Naive thymus-derived CD4-positive, alpha-beta T cell (primary cell): ENCODE data around the gene MYH14. TPM values are rescaled to one million over a fixed set of nuclear protein-coding genes. Genes with fewer than 3 reads are reported as not detected.

Experiments
- ATAC-seq: fragments of 150-1000 bp; cut with Tn5 transposase; 2 replicates; pipeline ENCODE4 v1.10.0; 2021; ENCODE audit warnings: mild to moderate bottlenecking, moderate library complexity
- CTCF ChIA-PET: fragments of 350-600 bp; sonication (Branson Sonifier 250); formaldehyde crosslinking; loops from one replicate; lab custom pipeline; 2021; ENCODE audit warnings: antibody characterized with exemption; lab: Charles Lee
- POLR2A ChIA-PET: fragments of 350-600 bp; sonication (Branson Sonifier 250); formaldehyde crosslinking; loops from one replicate; lab custom pipeline; 2021; ENCODE audit warnings: antibody characterized with exemption, inconsistent platforms; lab: Charles Lee
- DNase-seq, 9 donors: peaks; one replicate each; pipeline versions ENCODE4 v3.0.0 to v3.0.0-alpha.2; 2020 to 2022; ENCODE audit warnings: mixed read lengths in 1 of 9
- H3K27ac ChIP-seq: one replicate; pipeline ENCODE4 v1.7.0; 2013; ENCODE audit warnings: mild to moderate bottlenecking, low read depth, low read length, moderate library complexity
- H3K27me3 ChIP-seq, 2 donors: one replicate each; pipeline ENCODE4 v1.7.0; 2013; ENCODE audit warnings: low read length in 2 of 2, mild to moderate bottlenecking in 2 of 2, moderate library complexity in 2 of 2; ENCODE audit not compliant: control insufficient read depth in 2 of 2, insufficient read depth in 2 of 2
- H3K36me3 ChIP-seq, 3 experiments: 1 replicate in 2 of 3; 2 replicates in 1 of 3; pipeline ENCODE4 v1.7.0; 2013; ENCODE audit warnings: low read length in 3 of 3, mild to moderate bottlenecking in 3 of 3, moderate library complexity in 1 of 3; ENCODE audit not compliant: insufficient read depth in 3 of 3, control insufficient read depth in 2 of 3
- H3K4me1 ChIP-seq, 2 donors: one replicate each; pipeline ENCODE4 v1.7.0; 2013; ENCODE audit warnings: low read length in 2 of 2, mild to moderate bottlenecking in 2 of 2, moderate library complexity in 1 of 2; ENCODE audit not compliant: control insufficient read depth in 2 of 2, insufficient read depth in 2 of 2
- H3K4me3 ChIP-seq: 2 replicates; pipeline ENCODE4 v1.7.0; 2013; ENCODE audit warnings: mild to moderate bottlenecking, low read length
- H3K9me3 ChIP-seq, 3 experiments: 1 replicate in 2 of 3; 2 replicates in 1 of 3; pipeline ENCODE4 v1.7.0; 2013; ENCODE audit warnings: low read length in 3 of 3; ENCODE audit not compliant: control insufficient read depth in 2 of 3
- H3K27ac Mint-ChIP-seq, 9 donors: one replicate each; pipeline ENCODE4 v1.8.0; 2020 to 2022; ENCODE audit warnings: mixed read lengths in 9 of 9, mild to moderate bottlenecking in 8 of 9, moderate library complexity in 5 of 9, inconsistent platforms in 2 of 9
- H3K27me3 Mint-ChIP-seq, 5 donors: one replicate each; pipeline ENCODE4 v1.8.0; 2021 to 2022; ENCODE audit warnings: mixed read lengths in 5 of 5, mild to moderate bottlenecking in 1 of 5
- H3K36me3 Mint-ChIP-seq, 5 donors: one replicate each; pipeline ENCODE4 v1.8.0; 2020 to 2022; ENCODE audit warnings: mixed read lengths in 5 of 5, mild to moderate bottlenecking in 3 of 5, inconsistent platforms in 1 of 5
- H3K4me1 Mint-ChIP-seq, 7 donors: one replicate each; pipeline ENCODE4 v1.8.0; 2020 to 2022; ENCODE audit warnings: mixed read lengths in 7 of 7, mild to moderate bottlenecking in 3 of 7, inconsistent platforms in 1 of 7
- H3K4me3 Mint-ChIP-seq, 10 donors: one replicate each; pipeline ENCODE4 v1.8.0; 2020 to 2022; ENCODE audit warnings: mild to moderate bottlenecking in 10 of 10, mixed read lengths in 10 of 10, moderate library complexity in 6 of 10, inconsistent platforms in 2 of 10
- H3K9me3 Mint-ChIP-seq, 11 donors: one replicate each; pipeline ENCODE4 v1.8.0; 2020 to 2022; ENCODE audit warnings: mixed read lengths in 11 of 11, mild to moderate bottlenecking in 4 of 11, inconsistent platforms in 1 of 11, moderate library complexity in 1 of 11
- intact Hi-C, 2 donors: fragments of 100-400 bp; cut with micrococcal nuclease; formaldehyde crosslinking; loops; one replicate each; pipeline ENCODE4 v1.15.1; 2023
- polyA plus RNA-seq, 2 donors: library from polyadenylated mRNA; unstranded; fragments of 300-500 nt; fragmentation: Illumina TruSeq; gene quantifications; one replicate each; pipeline ENCODE4 v1.2.3, GENCODE V29; 2021
- total RNA-seq, 6 experiments: library from RNA in 5 of 6; stranded (reverse) in 5 of 6; gene quantifications; 1 replicate in 5 of 6; 2 replicates in 1 of 6; pipeline ENCODE4 v1.2.3 and lab custom pipeline; 2021 to 2026

MYH14 gene
- total and polyA plus RNA-seq, 7 experiments from 2014 or later: not detected

DNA sequence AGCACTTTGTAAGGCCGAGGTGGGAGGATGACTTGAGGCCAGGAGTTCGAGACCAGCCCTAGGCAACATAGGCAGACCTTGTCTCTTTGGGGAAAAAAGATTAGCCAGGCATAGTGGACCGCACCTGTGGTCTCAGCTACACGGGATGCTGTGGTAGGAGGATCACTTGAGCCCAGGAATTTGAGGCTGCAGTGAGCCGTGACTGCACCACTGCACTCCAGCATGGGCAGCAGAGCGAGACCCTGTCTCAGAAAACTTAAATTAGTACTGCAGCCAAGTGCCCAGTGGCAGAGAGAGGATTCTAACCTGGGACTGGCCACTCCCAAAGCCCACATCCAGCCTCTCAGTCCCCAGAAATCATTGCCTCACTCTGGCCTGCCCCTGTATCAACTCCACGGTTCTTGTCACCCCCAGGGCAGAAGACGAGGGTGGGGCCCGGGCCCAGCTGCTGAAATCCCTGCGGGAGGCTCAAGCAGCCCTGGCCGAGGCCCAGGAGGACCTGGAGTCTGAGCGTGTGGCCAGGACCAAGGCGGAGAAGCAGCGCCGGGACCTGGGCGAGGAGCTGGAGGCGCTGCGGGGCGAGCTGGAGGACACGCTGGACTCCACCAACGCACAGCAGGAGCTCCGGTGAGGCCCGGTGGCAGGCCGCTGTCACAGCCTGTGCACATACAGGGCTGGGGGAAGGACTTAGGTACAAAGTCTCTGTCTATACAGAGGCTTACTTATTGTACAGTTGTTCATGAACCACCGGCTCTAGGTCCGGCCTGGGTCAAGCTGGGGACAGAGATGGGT is 72.4 kb downstream of the MYH14 start:
- intact Hi-C loops: no loop called here
- Mint-ChIP-seq H3K27ac (peak overlapping the region in 1 of 9 donors; percentile 36), H3K9me3 (peaks cover 0 to 4% (median 0%) of the 10 kb centered on the region in 11 donors), H3K27me3 (peaks cover 0 to 19% (median 9%) of the 10 kb centered on the region in 5 donors), H3K36me3 (no peaks in the 10 kb centered on the region), H3K4me1 (peaks cover 0 to 3% (median 0%) of the 10 kb centered on the region in 7 donors), H3K4me3 (no peak overlapping the region)
- H3K4me3 ChIP-seq: no peak overlapping the region
- no peak for ATAC-seq
- no peak overlapping the region for H3K27ac ChIP-seq
- H3K27me3 ChIP-seq: no peaks in the 10 kb centered on the region
- ChIA-PET POLR2A (no interaction called here), CTCF (no interaction called here)
- no peaks in the 10 kb centered on the region for H3K36me3 ChIP-seq
- no peaks in the 10 kb centered on the region for H3K9me3 ChIP-seq
- DNase-seq: no peak
- H3K4me1 ChIP-seq: no peaks in the 10 kb centered on the region

DNA sequence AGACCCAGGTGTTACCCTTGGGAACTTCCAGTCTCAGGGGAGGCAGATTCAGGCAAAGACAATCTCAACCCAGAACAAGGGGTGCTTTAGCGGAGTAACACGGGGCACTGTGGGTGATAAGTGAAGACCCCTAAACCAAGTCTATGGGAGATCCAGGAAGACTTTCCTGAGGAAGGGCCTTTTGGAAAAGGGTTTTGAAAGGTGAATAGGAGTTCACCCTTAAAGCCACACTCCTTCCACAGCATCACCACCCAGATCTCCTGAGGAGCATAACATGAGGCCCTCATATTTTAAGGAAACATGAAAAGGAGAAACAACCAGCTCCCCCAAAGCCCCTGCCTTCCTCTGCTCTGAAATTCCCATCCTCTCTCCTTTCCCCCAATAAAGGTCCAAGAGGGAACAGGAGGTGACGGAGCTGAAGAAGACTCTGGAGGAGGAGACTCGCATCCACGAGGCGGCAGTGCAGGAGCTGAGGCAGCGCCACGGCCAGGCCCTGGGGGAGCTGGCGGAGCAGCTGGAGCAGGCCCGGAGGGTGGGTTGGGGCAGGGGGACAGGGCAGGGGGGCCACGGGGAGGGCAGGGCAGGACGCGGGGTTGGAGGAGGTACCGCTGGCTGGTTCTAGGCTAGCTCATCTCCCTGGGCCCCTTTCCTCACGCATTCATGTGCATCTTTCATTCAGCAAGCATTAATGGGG is 73.1 kb downstream of the MYH14 start:
- no peaks in the 10 kb centered on the region for H3K4me1 ChIP-seq
- no peak overlapping the region for H3K27ac ChIP-seq
- CTCF ChIA-PET: no interaction called here
- ATAC-seq (no peak), DNase-seq (no peak)
- Mint-ChIP-seq H3K27me3 (peaks cover 0 to 21% (median 4%) of the 10 kb centered on the region in 5 donors), H3K4me3 (no peak overlapping the region), H3K36me3 (no peaks in the 10 kb centered on the region), H3K9me3 (peaks cover 0 to 3% (median 0%) of the 10 kb centered on the region in 11 donors), H3K4me1 (peaks cover 0 to 3% (median 0%) of the 10 kb centered on the region in 7 donors), H3K27ac (peak overlapping the region in 1 of 9 donors; percentile 36)
- H3K36me3 ChIP-seq: no peaks in the 10 kb centered on the region
- H3K4me3 ChIP-seq: no peak overlapping the region
- POLR2A ChIA-PET: no interaction called here
- H3K27me3 ChIP-seq: no peaks in the 10 kb centered on the region
- intact Hi-C loops: no loop called here
- H3K9me3 ChIP-seq: no peaks in the 10 kb centered on the region

DNA sequence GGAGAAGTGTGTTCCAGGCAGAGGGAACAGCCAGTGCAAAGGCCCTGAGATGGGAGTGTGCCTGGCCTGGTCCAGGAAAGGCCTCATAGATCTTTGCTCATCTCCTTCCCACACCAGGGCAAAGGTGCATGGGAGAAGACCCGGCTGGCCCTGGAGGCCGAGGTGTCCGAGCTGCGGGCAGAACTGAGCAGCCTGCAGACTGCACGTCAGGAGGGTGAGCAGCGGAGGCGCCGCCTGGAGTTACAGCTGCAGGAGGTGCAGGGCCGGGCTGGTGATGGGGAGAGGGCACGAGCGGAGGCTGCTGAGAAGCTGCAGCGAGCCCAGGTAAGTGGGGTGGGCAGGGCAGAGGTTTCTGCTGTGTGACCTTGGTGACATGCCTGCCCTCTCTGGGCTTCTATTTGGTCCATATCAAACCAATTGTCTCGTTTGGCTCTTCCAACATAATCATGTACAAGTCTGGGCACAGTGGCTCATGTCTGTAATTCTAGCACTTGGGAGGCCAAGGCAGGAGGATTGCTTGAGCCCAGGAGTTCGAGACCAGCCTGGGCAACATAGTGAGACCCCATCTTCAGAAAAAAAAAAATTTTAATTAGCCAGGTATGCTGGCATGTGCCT is 74.7 kb downstream of the MYH14 start:
- intact Hi-C loops: no loop called here
- no peaks in the 10 kb centered on the region for H3K36me3 ChIP-seq
- ChIA-PET POLR2A (no interaction called here), CTCF (interaction anchor here (0.6 kb wide), 1 partner anchor 94 kb away, joined by 8 read pairs; no protein-coding TSS in a partner anchor)
- no peaks in the 10 kb centered on the region for H3K27me3 ChIP-seq
- Mint-ChIP-seq H3K4me3 (no peak overlapping the region), H3K4me1 (peaks cover 0 to 4% (median 2%) of the 10 kb centered on the region in 7 donors), H3K9me3 (no peaks in the 10 kb centered on the region), H3K27ac (no peak overlapping the region), H3K27me3 (peaks cover 0 to 21% (median 4%) of the 10 kb centered on the region in 5 donors), H3K36me3 (no peaks in the 10 kb centered on the region)
- ATAC-seq: no peak
- H3K4me1 ChIP-seq: no peaks in the 10 kb centered on the region
- no peak overlapping the region for H3K27ac ChIP-seq
- no peak overlapping the region for H3K4me3 ChIP-seq
- no peak for DNase-seq
- H3K9me3 ChIP-seq: no peaks in the 10 kb centered on the region

DNA sequence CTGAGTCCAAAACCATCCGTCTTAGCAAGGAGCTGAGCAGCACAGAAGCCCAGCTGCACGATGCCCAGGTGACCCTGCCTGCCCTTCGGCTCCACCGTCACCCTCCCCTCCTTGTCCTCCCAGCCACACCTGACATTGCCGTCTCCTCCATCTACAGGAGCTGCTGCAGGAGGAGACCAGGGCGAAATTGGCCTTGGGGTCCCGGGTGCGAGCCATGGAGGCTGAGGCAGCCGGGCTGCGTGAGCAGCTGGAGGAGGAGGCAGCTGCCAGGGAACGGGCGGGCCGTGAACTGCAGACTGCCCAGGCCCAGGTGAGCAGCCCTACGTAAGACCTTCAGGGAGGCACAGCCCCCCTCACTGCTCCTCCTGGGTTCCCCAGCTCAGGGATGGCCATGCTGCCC is 76.7 kb downstream of the MYH14 start:
- no peak for DNase-seq
- no peak overlapping the region for H3K27ac Mint-ChIP-seq
- no peak for ATAC-seq
- Histone ChIP-seq H3K27me3 (no peaks in the 10 kb centered on the region), H3K4me3 (no peak overlapping the region), H3K36me3 (no peaks in the 10 kb centered on the region), H3K27ac (no peak overlapping the region), H3K9me3 (no peaks in the 10 kb centered on the region), H3K4me1 (no peaks in the 10 kb centered on the region)
- H3K4me1 Mint-ChIP-seq: peaks cover 0 to 4% (median 2%) of the 10 kb centered on the region in 7 donors
- peaks cover 0 to 21% (median 6%) of the 10 kb centered on the region in 5 donors for H3K27me3 Mint-ChIP-seq
- H3K4me3 Mint-ChIP-seq: no peak overlapping the region
- H3K36me3 Mint-ChIP-seq: no peaks in the 10 kb centered on the region
- ChIA-PET POLR2A (no interaction called here), CTCF (no interaction called here)
- H3K9me3 Mint-ChIP-seq: peaks cover 0 to 4% (median 2%) of the 10 kb centered on the region in 11 donors
- intact Hi-C loops: no loop called here

DNA sequence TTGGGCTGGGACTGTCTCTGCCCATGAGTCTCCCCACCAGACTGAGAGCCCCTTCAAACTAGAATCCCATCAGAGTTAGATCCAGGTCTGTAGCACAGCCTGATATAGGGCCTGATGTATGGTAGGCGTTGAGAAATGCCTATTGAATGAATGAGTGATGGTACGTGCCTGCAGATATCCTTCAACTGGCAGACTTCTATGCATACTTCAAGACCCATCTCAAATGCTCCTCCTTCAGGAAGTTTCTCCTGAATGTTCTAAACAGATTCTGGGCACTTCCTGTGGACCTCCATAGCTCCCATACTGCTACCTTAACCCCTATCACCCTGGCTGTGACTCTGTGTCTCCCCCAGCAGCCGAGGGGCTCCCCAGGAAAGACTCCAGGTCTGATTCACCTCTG is 77.6 kb downstream of the MYH14 start:
- no peak overlapping the region for H3K4me3 ChIP-seq
- DNase-seq: no peak
- intact Hi-C loops: no loop called here
- H3K36me3 Mint-ChIP-seq: peaks cover 0 to 5% (median 0%) of the 10 kb centered on the region in 5 donors
- no peak for ATAC-seq
- peaks cover 0 to 5% (median 0%) of the 10 kb centered on the region in 3 experiments for H3K9me3 ChIP-seq
- no peak overlapping the region for H3K27ac Mint-ChIP-seq
- no peaks in the 10 kb centered on the region for H3K36me3 ChIP-seq
- peaks cover 4 to 13% (median 9%) of the 10 kb centered on the region in 11 donors for H3K9me3 Mint-ChIP-seq
- H3K4me1 ChIP-seq: no peaks in the 10 kb centered on the region
- no peak overlapping the region for H3K4me3 Mint-ChIP-seq
- ChIA-PET CTCF (no interaction called here), POLR2A (no interaction called here)
- peaks cover 0 to 17% (median 12%) of the 10 kb centered on the region in 5 donors for H3K27me3 Mint-ChIP-seq
- H3K4me1 Mint-ChIP-seq: peaks cover 0 to 4% (median 2%) of the 10 kb centered on the region in 7 donors
- no peak overlapping the region for H3K27ac ChIP-seq
- no peaks in the 10 kb centered on the region for H3K27me3 ChIP-seq

DNA sequence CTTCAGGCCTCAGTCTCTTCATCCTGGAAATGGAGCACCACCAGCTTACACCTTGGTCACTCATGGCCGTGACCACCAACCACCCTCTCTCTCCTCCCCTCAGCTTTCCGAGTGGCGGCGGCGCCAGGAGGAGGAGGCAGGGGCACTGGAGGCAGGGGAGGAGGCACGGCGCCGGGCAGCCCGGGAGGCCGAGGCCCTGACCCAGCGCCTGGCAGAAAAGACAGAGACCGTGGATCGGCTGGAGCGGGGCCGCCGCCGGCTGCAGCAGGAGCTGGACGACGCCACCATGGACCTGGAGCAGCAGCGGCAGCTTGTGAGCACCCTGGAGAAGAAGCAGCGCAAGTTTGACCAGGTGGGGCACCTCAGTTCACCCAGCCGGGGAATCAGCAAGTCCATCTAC is 78.1 kb downstream of the MYH14 start:
- peaks cover 0 to 8% (median 0%) of the 10 kb centered on the region in 5 donors for H3K36me3 Mint-ChIP-seq
- intact Hi-C loops: no loop called here
- Histone ChIP-seq H3K9me3 (peaks cover 0 to 10% (median 0%) of the 10 kb centered on the region in 3 experiments), H3K4me3 (no peak overlapping the region), H3K27me3 (no peaks in the 10 kb centered on the region), H3K4me1 (no peaks in the 10 kb centered on the region), H3K36me3 (no peaks in the 10 kb centered on the region), H3K27ac (no peak overlapping the region)
- H3K4me1 Mint-ChIP-seq: peaks cover 0 to 4% (median 2%) of the 10 kb centered on the region in 7 donors
- H3K27ac Mint-ChIP-seq: no peak overlapping the region
- DNase-seq (no peak), ATAC-seq (no peak)
- ChIA-PET CTCF (no interaction called here), POLR2A (no interaction called here)
- H3K27me3 Mint-ChIP-seq: peaks cover 0 to 17% (median 9%) of the 10 kb centered on the region in 5 donors
- H3K9me3 Mint-ChIP-seq: peaks cover 7 to 18% (median 13%) of the 10 kb centered on the region in 11 donors
- H3K4me3 Mint-ChIP-seq: no peak overlapping the region
